ENCODE measurements around the gene DCHS2. TPM values are rescaled to one million over a fixed set of nuclear protein-coding genes. Genes with fewer than 3 reads are reported as not detected.

DCHS2 gene
- total RNA-seq, 1 donor from 2014 or later, result not detected

- no peaks in the 10 kb centered on the region for H3K27me3 ChIP-seq
- H3K9me3 ChIP-seq, result no peaks in the 10 kb centered on the region
- no peaks in the 10 kb centered on the region for H3K36me3 ChIP-seq
- H3K27ac ChIP-seq, result no peak overlapping the region
- TF ChIP-seq, protein P1, sequence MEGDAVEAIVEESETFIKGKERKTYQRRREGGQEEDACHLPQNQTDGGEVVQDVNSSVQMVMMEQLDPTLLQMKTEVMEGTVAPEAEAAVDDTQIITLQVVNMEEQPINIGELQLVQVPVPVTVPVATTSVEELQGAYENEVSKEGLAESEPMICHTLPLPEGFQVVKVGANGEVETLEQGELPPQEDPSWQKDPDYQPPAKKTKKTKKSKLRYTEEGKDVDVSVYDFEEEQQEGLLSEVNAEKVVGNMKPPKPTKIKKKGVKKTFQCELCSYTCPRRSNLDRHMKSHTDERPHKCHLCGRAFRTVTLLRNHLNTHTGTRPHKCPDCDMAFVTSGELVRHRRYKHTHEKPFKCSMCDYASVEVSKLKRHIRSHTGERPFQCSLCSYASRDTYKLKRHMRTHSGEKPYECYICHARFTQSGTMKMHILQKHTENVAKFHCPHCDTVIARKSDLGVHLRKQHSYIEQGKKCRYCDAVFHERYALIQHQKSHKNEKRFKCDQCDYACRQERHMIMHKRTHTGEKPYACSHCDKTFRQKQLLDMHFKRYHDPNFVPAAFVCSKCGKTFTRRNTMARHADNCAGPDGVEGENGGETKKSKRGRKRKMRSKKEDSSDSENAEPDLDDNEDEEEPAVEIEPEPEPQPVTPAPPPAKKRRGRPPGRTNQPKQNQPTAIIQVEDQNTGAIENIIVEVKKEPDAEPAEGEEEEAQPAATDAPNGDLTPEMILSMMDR (IDR thresholded peaks at IDR 0.05), result no peak
- no peak overlapping the region for H3K4me3 ChIP-seq
- no peaks in the 10 kb centered on the region for H3K4me1 ChIP-seq
- intact Hi-C loops (cut with DNase I), result no loop called here
- no peak for DNase-seq (ENCODE audit: low spot score in 2 of 2)
These were observed 34.6 kb upstream of the DCHS2 start for GRCh38 chr4:154526151-154526550.

GRCh38 chr4:154521607-154522006, 30.0 kb upstream of the DCHS2 start:
- no peak overlapping the region for H3K4me3 ChIP-seq
- intact Hi-C loops (cut with DNase I), result no loop called here
- no peaks in the 10 kb centered on the region for H3K4me1 ChIP-seq
- DNase-seq (ENCODE audit: low spot score in 2 of 2), result no peak
- TF ChIP-seq, protein P1 (IDR thresholded peaks at IDR 0.05), result no peak
- no peaks in the 10 kb centered on the region for H3K9me3 ChIP-seq
- no peak overlapping the region for H3K27ac ChIP-seq
- H3K36me3 ChIP-seq, result no peaks in the 10 kb centered on the region
- no peaks in the 10 kb centered on the region for H3K27me3 ChIP-seq

DNA sequence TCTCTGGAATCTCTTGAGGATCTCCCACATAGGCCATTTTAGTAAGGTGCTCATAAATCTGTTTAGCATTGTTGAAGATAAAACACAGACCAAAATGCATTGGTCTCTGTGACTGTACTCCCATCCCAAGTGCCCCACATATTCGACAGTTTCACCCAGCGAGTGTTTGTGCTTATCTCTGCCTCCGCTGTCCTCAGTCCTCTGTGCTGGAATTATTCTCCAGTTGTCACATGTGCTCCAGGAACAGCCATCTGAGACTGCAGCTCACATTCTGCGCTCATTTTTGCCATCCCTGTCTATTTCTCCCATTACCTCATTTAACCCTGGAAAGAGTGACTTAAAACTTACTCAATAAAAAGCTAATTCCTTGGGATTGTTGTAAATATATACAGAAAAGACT, 27.6 kb upstream of the DCHS2 start:
- no peaks in the 10 kb centered on the region for H3K27me3 ChIP-seq
- TF ChIP-seq, protein P1 (IDR thresholded peaks at IDR 0.05), result no peak
- no peak for DNase-seq (ENCODE audit: low spot score in 2 of 2)
- no peaks in the 10 kb centered on the region for H3K9me3 ChIP-seq
- no peak overlapping the region for H3K27ac ChIP-seq
- no peaks in the 10 kb centered on the region for H3K36me3 ChIP-seq
- intact Hi-C loops (cut with DNase I), result no loop called here
- no peaks in the 10 kb centered on the region for H3K4me1 ChIP-seq
- H3K4me3 ChIP-seq, result no peak overlapping the region

- Histone ChIP-seq H3K4me1 (no peaks in the 10 kb centered on the region), H3K27me3 (no peaks in the 10 kb centered on the region), H3K27ac (no peak overlapping the region), H3K4me3 (no peak overlapping the region), H3K9me3 (no peaks in the 10 kb centered on the region), H3K36me3 (no peaks in the 10 kb centered on the region)
- intact Hi-C loops (cut with DNase I), result no loop called here
- TF ChIP-seq, protein P1 (IDR thresholded peaks at IDR 0.05), result no peak
- DNase-seq (ENCODE audit: low spot score in 2 of 2), result no peak
These were observed 26.0 kb upstream of the DCHS2 start for GRCh38 chr4:154517591-154517990.

GRCh38 chr4:154516318-154517029, 24.9 kb upstream of the DCHS2 start:
- no peak overlapping the region for H3K27ac ChIP-seq
- DNase-seq (ENCODE audit: low spot score in 2 of 2), result no peak
- intact Hi-C loops (cut with DNase I), result no loop called here
- H3K4me3 ChIP-seq, result no peak overlapping the region
- no peaks in the 10 kb centered on the region for H3K9me3 ChIP-seq
- TF ChIP-seq, protein P1 (IDR thresholded peaks at IDR 0.05), result no peak
- no peaks in the 10 kb centered on the region for H3K4me1 ChIP-seq
- no peaks in the 10 kb centered on the region for H3K36me3 ChIP-seq
- no peaks in the 10 kb centered on the region for H3K27me3 ChIP-seq

DNA sequence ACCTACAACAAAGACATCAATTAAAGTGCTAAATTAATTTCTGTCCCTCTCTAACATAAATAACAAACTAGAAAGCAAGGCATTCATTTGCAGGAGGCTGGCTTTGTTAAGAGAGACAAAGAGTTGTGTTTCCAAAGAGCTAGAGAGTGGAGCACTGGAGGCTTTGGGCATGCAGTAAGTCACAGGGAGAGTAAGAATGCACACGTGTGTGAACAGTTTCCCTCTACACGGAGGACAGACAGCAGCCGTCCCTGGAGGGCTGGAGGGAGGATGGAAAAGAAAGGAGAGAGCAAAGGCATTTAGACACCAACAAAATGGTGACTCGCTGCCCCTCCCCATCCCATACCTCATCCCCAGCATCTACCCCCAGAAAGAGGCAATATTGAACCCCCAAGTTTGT, 20.4 kb upstream of the DCHS2 start:
- DNase-seq (ENCODE audit: low spot score in 2 of 2), result no peak
- intact Hi-C loops (cut with DNase I), result no loop called here
- TF ChIP-seq, protein P1 (IDR thresholded peaks at IDR 0.05), result no peak
- H3K27ac ChIP-seq, result no peak overlapping the region
- no peaks in the 10 kb centered on the region for H3K9me3 ChIP-seq
- H3K27me3 ChIP-seq, result no peaks in the 10 kb centered on the region
- H3K36me3 ChIP-seq, result no peaks in the 10 kb centered on the region
- no peak overlapping the region for H3K4me3 ChIP-seq
- H3K4me1 ChIP-seq, result no peaks in the 10 kb centered on the region
